GM12878 (cell line): Measurements from ENCODE around the gene SLC12A7. TPM values are rescaled to one million over a fixed set of nuclear protein-coding genes. Genes with fewer than 3 reads are reported as not detected.

Experiments
- ATAC-seq: fragments of 200-7000 bp; cut with Tn5 transposase; 3 replicates; pipeline ENCODE4 v1.9.1; 2020; ENCODE audit warnings: mild to moderate bottlenecking, moderate library complexity
- BruUV-seq: library from RNA; stranded (reverse); fragments of 400-500 nt; replicated peaks from 2 replicates; lab custom pipeline; 2021; lab: Mats Ljungman, UMichigan
- CTCF ChIA-PET: fragments of 300-600 bp; sonication (Branson Sonifier 250); formaldehyde crosslinking; extraction: SDS; loops from one replicate; lab custom pipeline; 2021; ENCODE audit warnings: inconsistent platforms; lab: Yijun Ruan, JAX
- POLR2A ChIA-PET: fragments of 350-600 bp; formaldehyde crosslinking; extraction: SDS; loops from one replicate; lab custom pipeline; 2021; ENCODE audit warnings: inconsistent platforms; lab: Charles Lee
- RAD21 ChIA-PET: fragments of 300-600 bp; sonication (Branson Sonifier 250); formaldehyde crosslinking; loops from one replicate; lab custom pipeline; 2023; ENCODE audit warnings: antibody characterized with exemption; ENCODE audit not compliant: unreplicated experiment; lab: Charles Lee
- SMC1A ChIA-PET: fragments of 300-600 bp; sonication (Branson Sonifier 250); formaldehyde crosslinking; loops from one replicate; lab custom pipeline; 2023; ENCODE audit not compliant: unreplicated experiment, uncharacterized antibody; lab: Charles Lee
- DNase-seq: peaks from one replicate; pipeline ENCODE4 v3.0.0-alpha.2; 2011; ENCODE audit warnings: low read depth, low spot score
- FAIRE-seq: peaks from 3 replicates; lab custom pipeline; 2011; peaks lifted over from hg19 to GRCh38; lab: Jason Lieb, UNC
- H2AFZ ChIP-seq: 2 replicates; pipeline ENCODE4 v1.6.0; 2011; ENCODE audit warnings: low read depth, low read length, control low read depth; ENCODE audit not compliant: control insufficient read depth
- H3K27ac ChIP-seq: 2 replicates; pipeline ENCODE4 v1.5.1; 2011; ENCODE audit warnings: control low read depth; ENCODE audit not compliant: control insufficient read depth, insufficient read depth
- H3K27me3 ChIP-seq, 2 experiments: replicated peaks in 1 of 2; 2 replicates each; pipeline versions ENCODE4 v1.6.0 to v1.6.1; 2011; ENCODE audit warnings: low read length in 1 of 2; ENCODE audit not compliant: control insufficient read depth in 2 of 2, insufficient read depth in 2 of 2
- H3K36me3 ChIP-seq, 2 experiments: 2 replicates each; pipeline ENCODE4 v1.5.1; 2011; ENCODE audit warnings: low read length in 1 of 2; ENCODE audit not compliant: control insufficient read depth in 2 of 2, insufficient read depth in 2 of 2
- H3K4me1 ChIP-seq: 2 replicates; pipeline ENCODE4 v1.6.1; 2011; ENCODE audit warnings: mild to moderate bottlenecking, low read length, moderate library complexity, mixed read lengths; ENCODE audit not compliant: control insufficient read depth, insufficient read depth
- H3K4me2 ChIP-seq: 2 replicates; pipeline ENCODE4 v1.6.0; 2011; ENCODE audit warnings: control low read depth; ENCODE audit not compliant: control insufficient read depth, insufficient read depth
- H3K4me3 ChIP-seq: fragments of 200-600 bp; sonication (generic); 2 replicates; pipeline ENCODE4 v1.5.1; 2016
- H3K79me2 ChIP-seq: 2 replicates; pipeline ENCODE4 v1.6.0; 2011; ENCODE audit warnings: low read length; ENCODE audit not compliant: control insufficient read depth, insufficient read depth
- H3K9ac ChIP-seq: 2 replicates; pipeline ENCODE4 v1.8.0; 2011; ENCODE audit warnings: low read length, control low read depth, mixed read lengths; ENCODE audit not compliant: control insufficient read depth, insufficient read depth
- H3K9me3 ChIP-seq: replicated peaks from 3 replicates; pipeline ENCODE4 v1.5.1; 2011; ENCODE audit warnings: mild to moderate bottlenecking, low read length; ENCODE audit not compliant: control insufficient read depth, insufficient read depth
- H4K20me1 ChIP-seq: 2 replicates; pipeline ENCODE4 v1.6.0; 2011; ENCODE audit not compliant: control insufficient read depth, insufficient read depth
- BACH1 ChIP-seq: fragments of 450-650 bp; IDR thresholded peaks from 2 replicates; pipeline ENCODE4 v1.6.1; 2017; ENCODE audit warnings: mild to moderate bottlenecking, borderline replicate concordance
- E2F4 ChIP-seq: IDR thresholded peaks from 2 replicates; pipeline ENCODE4 v1.6.1; 2012; ENCODE audit warnings: low read depth, low read length, improper control_type of control experiment
- PRDM15 ChIP-seq: fragments of 450-650 bp; formaldehyde crosslinking; IDR thresholded peaks from 2 replicates; pipeline ENCODE4 v1.4.0; 2020; ENCODE audit warnings: mild to moderate bottlenecking, moderate library complexity
- RAD51 ChIP-seq: fragments of 450-650 bp; IDR thresholded peaks from 2 replicates; pipeline ENCODE4 v1.6.1; 2016; ENCODE audit warnings: moderate library complexity, mild to moderate bottlenecking, inconsistent platforms
- RUNX3 ChIP-seq: IDR thresholded peaks from 2 replicates; pipeline ENCODE4 v1.6.1; 2012; ENCODE audit warnings: low read length, inconsistent platforms
- SUZ12 ChIP-seq: fragments of 200-600 bp; sonication (generic); IDR thresholded peaks from one replicate; pipeline ENCODE4 v1.6.1; 2018; ENCODE audit warnings: antibody characterized with exemption, mild to moderate bottlenecking; ENCODE audit not compliant: unreplicated experiment
- ZBTB33 ChIP-seq: fragments of 450-650 bp; IDR thresholded peaks from 2 replicates; pipeline ENCODE4 v1.6.1; 2017; ENCODE audit warnings: mild to moderate bottlenecking
- WGBS: methylation state at CpG from one replicate; pipeline ENCODE4 v1.1.6; 2016; ENCODE audit warnings: low lambda C conversion rate; ENCODE audit not compliant: insufficient replicate concordance, insufficient coverage; ENCODE audit errors: missing lambda C conversion rate; 5-methylcytosine and 5-hydroxymethylcytosine counted together
- in situ Hi-C: fragments of 300-500 bp; cut with MboI; formaldehyde crosslinking; loops from 9 replicates; pipeline ENCODE4 v1.14.3; 2018; ENCODE audit warnings: mixed read lengths
- intact Hi-C: fragments of 100-400 bp; cut with micrococcal nuclease; formaldehyde crosslinking; loops from one replicate; pipeline ENCODE4 v1.14.2; 2022; ENCODE audit not compliant: unreplicated experiment
- polyA plus RNA-seq, 11 experiments: library from polyadenylated mRNA; depleted of rRNA in 4 of 11; unstranded in 6 of 11; stranded (reverse) in 5 of 11; fragments of >200 nt; fragmentation: Nextera tagmentation in 4 of 11; fragmentation: Illumina TruSeq in 1 of 11; extraction: Ambion mirVana in 4 of 11; extraction: Trizol in 1 of 11; gene quantifications; 1 replicate in 1 of 11; 2 replicates in 10 of 11; pipeline versions ENCODE4 v1.2.1 to v1.2.3, GENCODE V29; 2011 to 2016; ENCODE audit warnings: inconsistent platforms in 2 of 11, missing spikeins in 2 of 11, low read depth in 1 of 11
- total RNA-seq, 4 experiments: library from RNA; depleted of rRNA in 3 of 4; stranded (reverse); fragments of >200 nt in 3 of 4; fragmentation: Illumina TruSeq in 1 of 4; extraction: Trizol in 1 of 4; gene quantifications; 2 replicates each; pipeline versions ENCODE4 v1.2.1 to v1.2.3, GENCODE V29; 2013 to 2021

SLC12A7 gene
- total and polyA plus RNA-seq, 10 of the 15 experiments (the other 5 are each of a cell fraction or from before 2014, with no cell fraction given), result 0.10 to 10.0 (median 2.9) TPM

- no peak overlapping the region for H3K9ac ChIP-seq
- RAD21 ChIA-PET, result no interaction called here
- no peaks in the 10 kb centered on the region for H3K79me2 ChIP-seq
- FAIRE-seq (no peak), ATAC-seq (no peak), DNase-seq (no peak)
- no TSS peak for BruUV-seq
- SMC1A ChIA-PET, result no interaction called here
- POLR2A ChIA-PET, result no interaction called here
- intact Hi-C loops (no loop called here), in situ Hi-C loops (no loop called here)
- no peak overlapping the region for H3K27ac ChIP-seq
- H3K36me3 ChIP-seq, result no peaks in the 10 kb centered on the region; a peak in 1 of 4 replicates
- CTCF ChIA-PET, result no interaction called here
- no peaks in the 10 kb centered on the region for H3K9me3 ChIP-seq
- no peak for TF ChIP-seq RUNX3
- TF ChIP-seq E2F4, result no peak
- no peak for TF ChIP-seq BACH1
- no peak for TF ChIP-seq RAD51
- no peak for TF ChIP-seq SUZ12
- TF ChIP-seq ZBTB33, result no peak
- no peak for TF ChIP-seq PRDM15
- H2AFZ ChIP-seq, result no peak overlapping the region
- no peaks in the 10 kb centered on the region for H4K20me1 ChIP-seq
- no peaks in the 10 kb centered on the region for H3K4me1 ChIP-seq
- WGBS, result 61% methylated on average over 33 of the region's 33 CpGs
- no peak overlapping the region for H3K4me3 ChIP-seq
- no peak overlapping the region for H3K4me2 ChIP-seq
- no peaks in the 10 kb centered on the region for H3K27me3 ChIP-seq
Measured at GRCh38 chr5:1068895-1069719, 42.8 kb downstream of the SLC12A7 start.
